ENCODE data around the gene DNMT1.

DNA sequence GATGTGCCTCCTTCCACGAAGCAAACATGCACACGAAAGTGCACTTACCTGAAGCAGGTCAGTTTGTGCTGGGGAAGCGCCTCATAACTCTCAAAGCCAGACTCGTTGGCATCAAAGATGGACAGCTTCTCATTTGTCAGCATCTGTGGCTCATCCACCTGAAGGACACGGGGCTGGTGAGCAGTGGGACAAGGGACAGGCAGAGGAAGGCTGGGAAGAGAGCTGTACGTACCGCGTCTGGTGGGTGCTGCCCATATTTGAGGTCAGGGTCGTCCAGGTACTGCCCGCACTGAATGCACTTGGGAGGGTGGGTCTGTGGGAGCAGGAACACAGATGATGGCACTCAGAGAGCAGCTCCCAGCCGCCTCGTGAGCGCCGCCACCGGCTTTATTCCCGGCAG, 35.1 kb downstream of the DNMT1 start:
- TF ChIP-seq POLR2AphosphoS5 (IDR thresholded peaks at IDR 0.05) (no peak), POLR2A (IDR thresholded peaks at IDR 0.05) (no peak)
- TF ChIP-seq, protein P1, sequence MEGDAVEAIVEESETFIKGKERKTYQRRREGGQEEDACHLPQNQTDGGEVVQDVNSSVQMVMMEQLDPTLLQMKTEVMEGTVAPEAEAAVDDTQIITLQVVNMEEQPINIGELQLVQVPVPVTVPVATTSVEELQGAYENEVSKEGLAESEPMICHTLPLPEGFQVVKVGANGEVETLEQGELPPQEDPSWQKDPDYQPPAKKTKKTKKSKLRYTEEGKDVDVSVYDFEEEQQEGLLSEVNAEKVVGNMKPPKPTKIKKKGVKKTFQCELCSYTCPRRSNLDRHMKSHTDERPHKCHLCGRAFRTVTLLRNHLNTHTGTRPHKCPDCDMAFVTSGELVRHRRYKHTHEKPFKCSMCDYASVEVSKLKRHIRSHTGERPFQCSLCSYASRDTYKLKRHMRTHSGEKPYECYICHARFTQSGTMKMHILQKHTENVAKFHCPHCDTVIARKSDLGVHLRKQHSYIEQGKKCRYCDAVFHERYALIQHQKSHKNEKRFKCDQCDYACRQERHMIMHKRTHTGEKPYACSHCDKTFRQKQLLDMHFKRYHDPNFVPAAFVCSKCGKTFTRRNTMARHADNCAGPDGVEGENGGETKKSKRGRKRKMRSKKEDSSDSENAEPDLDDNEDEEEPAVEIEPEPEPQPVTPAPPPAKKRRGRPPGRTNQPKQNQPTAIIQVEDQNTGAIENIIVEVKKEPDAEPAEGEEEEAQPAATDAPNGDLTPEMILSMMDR (IDR thresholded peaks at IDR 0.05): no peak

Measured in transverse colon (tissue), 4 donors.